Neural crest cell (in vitro differentiated cells): Measurements from ENCODE around the gene PRTFDC1. TPM values are rescaled to one million over a fixed set of nuclear protein-coding genes. Genes with fewer than 3 reads are reported as not detected.
"Not testable (repeated sequence)": the region's sequence is repeated elsewhere in the genome, so short reads cannot be mapped to it uniquely, and the experiment has no call there.

Experiments
- DNase-seq: peaks from one replicate; pipeline ENCODE4 v3.0.0; 2021; ENCODE audit warnings: low read depth, mixed read lengths, low spot score
- H3K27ac Mint-ChIP-seq: one replicate; pipeline ENCODE4 v1.8.0; 2021; ENCODE audit warnings: mild to moderate bottlenecking, mixed read lengths; ENCODE audit not compliant: unreplicated experiment
- H3K27me3 Mint-ChIP-seq: 2 replicates; pipeline ENCODE4 v1.8.0; 2021; ENCODE audit warnings: low read depth, mild to moderate bottlenecking, mixed read lengths
- H3K36me3 Mint-ChIP-seq: 2 replicates; pipeline ENCODE4 v1.8.0; 2021; ENCODE audit warnings: low read depth, mild to moderate bottlenecking, mixed read lengths
- H3K4me1 Mint-ChIP-seq: 2 replicates; pipeline ENCODE4 v1.8.0; 2021; ENCODE audit warnings: mixed read lengths
- H3K4me3 Mint-ChIP-seq: one replicate; pipeline ENCODE4 v1.8.0; 2021; ENCODE audit warnings: mild to moderate bottlenecking, mixed read lengths
- H3K9me3 Mint-ChIP-seq: 2 replicates; pipeline ENCODE4 v1.8.0; 2021; ENCODE audit warnings: mixed read lengths
- total RNA-seq: library from RNA; stranded (reverse); gene quantifications from 2 replicates; pipeline ENCODE4 v1.2.1, GENCODE V29; 2021
- TF ChIP-seq, protein P1 (sequence below): fragments of 200-600 bp; sonication (generic); conservative IDR thresholded peaks from 2 replicates; pipeline ENCODE4 v1.5.0; 2021; ENCODE audit warnings: antibody characterized with exemption, mild to moderate bottlenecking

PRTFDC1 gene
- total RNA-seq, 1 donor from 2014 or later, result 26.7 TPM

DNA sequence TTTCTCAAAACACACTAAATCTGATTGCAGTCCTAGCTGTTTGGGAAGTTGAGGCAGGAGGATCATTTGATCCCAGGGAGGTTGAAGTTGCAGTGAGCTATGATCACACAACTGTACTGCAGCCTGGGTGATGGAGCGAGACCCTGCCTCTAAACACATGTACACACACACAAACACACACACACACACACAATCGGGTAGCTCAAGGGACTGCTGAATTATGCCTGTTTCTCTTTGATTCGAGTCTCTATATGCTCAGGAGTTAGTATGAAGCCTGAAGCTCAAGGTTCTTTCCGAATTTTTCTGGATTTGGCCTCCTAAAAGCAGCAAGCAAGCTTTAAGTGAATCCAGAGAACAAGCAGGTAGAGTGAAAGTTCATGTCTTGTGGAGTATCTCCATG, 22.5 kb downstream of the PRTFDC1 start:
- Mint-ChIP-seq H3K9me3 (no peaks in the 10 kb centered on the region), H3K4me1 (peaks cover 12% of the 10 kb centered on the region), H3K27ac (no peak overlapping the region), H3K4me3 (no peak overlapping the region), H3K27me3 (no peaks in the 10 kb centered on the region), H3K36me3 (peaks cover 21% of the 10 kb centered on the region)
- TF ChIP-seq, protein P1, sequence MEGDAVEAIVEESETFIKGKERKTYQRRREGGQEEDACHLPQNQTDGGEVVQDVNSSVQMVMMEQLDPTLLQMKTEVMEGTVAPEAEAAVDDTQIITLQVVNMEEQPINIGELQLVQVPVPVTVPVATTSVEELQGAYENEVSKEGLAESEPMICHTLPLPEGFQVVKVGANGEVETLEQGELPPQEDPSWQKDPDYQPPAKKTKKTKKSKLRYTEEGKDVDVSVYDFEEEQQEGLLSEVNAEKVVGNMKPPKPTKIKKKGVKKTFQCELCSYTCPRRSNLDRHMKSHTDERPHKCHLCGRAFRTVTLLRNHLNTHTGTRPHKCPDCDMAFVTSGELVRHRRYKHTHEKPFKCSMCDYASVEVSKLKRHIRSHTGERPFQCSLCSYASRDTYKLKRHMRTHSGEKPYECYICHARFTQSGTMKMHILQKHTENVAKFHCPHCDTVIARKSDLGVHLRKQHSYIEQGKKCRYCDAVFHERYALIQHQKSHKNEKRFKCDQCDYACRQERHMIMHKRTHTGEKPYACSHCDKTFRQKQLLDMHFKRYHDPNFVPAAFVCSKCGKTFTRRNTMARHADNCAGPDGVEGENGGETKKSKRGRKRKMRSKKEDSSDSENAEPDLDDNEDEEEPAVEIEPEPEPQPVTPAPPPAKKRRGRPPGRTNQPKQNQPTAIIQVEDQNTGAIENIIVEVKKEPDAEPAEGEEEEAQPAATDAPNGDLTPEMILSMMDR, result no peak
- no peak for DNase-seq

DNA sequence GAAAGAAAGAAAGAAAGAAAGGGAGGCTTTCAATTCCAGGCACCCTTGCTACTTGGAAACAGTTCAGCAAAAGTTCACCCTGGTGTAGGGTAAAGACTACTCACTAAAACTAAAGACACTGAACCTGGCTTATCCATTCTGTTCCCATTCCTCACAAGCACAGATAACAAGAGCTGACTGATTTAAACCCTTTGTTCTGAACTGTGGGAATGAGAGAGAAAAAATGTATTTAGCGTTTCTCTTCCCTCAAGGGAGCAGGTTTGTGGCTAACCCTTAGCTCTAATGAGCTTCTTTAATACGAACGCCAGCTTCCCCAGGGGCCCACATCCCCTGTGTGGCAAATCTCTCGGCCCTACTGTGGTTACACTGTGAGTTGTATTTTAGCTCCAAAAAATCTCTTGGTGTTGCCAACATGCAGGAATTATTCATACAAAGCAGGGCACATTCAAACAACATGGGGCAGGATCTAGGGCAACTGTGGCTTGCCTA, 23.3 kb downstream of the PRTFDC1 start:
- TF ChIP-seq, protein P1, result no peak
- no peak for DNase-seq
- H3K36me3 Mint-ChIP-seq, result peaks cover 29% of the 10 kb centered on the region

DNA sequence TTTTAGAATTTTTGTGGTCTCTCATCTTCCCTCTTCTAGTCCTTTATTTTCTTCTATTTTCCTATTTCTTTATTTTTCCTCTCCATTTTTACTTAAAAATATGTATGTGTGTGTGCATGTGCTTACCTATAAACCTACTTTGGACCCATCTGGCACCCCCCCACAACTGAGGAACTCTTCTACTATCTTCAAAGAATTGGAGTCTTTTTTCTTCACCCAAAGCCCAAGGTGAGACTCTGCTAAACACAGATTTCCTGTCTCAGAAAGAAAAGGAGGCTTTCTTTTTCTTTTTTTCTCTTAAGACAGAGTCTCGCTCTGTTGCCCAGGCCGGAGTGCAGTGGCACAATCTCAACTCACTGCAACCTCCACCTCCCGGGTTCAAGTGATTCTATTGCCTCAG, 24.2 kb downstream of the PRTFDC1 start:
- TF ChIP-seq, protein P1, result no peak
- Mint-ChIP-seq H3K27ac (no peak overlapping the region), H3K27me3 (no peaks in the 10 kb centered on the region), H3K4me3 (no peak overlapping the region), H3K36me3 (peaks cover 33% of the 10 kb centered on the region), H3K9me3 (peaks cover 2% of the 10 kb centered on the region), H3K4me1 (peaks cover 12% of the 10 kb centered on the region)
- DNase-seq, result no peak

More for the DNA sequence above, 23.3 kb downstream of the PRTFDC1 start:
- H3K27me3 Mint-ChIP-seq, result no peaks in the 10 kb centered on the region
- H3K9me3 Mint-ChIP-seq, result peaks cover 2% of the 10 kb centered on the region
- H3K4me1 Mint-ChIP-seq, result peaks cover 12% of the 10 kb centered on the region
- H3K27ac Mint-ChIP-seq, result no peak overlapping the region
- H3K4me3 Mint-ChIP-seq, result no peak overlapping the region

DNA sequence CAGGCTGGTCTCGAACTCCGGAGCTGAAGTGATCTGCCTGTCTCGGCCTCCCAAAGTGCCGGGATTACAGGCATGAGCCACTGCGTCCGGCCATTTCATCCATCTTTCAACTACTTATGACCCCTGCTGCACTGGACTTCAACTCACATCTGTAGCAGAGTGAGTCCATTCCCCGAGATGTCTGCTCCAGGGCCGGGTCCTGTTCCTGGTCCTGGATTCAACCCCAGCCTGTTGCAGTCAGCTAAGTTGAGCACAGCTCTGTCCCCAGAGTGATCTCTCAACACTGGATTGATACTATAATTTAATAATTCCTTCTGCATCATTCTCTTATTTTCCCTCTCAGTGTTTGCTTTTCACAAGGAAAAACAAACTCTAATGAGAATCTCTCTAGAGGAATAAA, 25.8 kb downstream of the PRTFDC1 start:
- H3K27me3 Mint-ChIP-seq, result no peaks in the 10 kb centered on the region
- TF ChIP-seq, protein P1, result no peak
- H3K9me3 Mint-ChIP-seq, result peaks cover 2% of the 10 kb centered on the region
- H3K4me1 Mint-ChIP-seq, result peaks cover 14% of the 10 kb centered on the region
- peaks cover 34% of the 10 kb centered on the region for H3K36me3 Mint-ChIP-seq
- H3K4me3 Mint-ChIP-seq, result no peak overlapping the region
- H3K27ac Mint-ChIP-seq, result no peak overlapping the region
- DNase-seq, result no peak

DNA sequence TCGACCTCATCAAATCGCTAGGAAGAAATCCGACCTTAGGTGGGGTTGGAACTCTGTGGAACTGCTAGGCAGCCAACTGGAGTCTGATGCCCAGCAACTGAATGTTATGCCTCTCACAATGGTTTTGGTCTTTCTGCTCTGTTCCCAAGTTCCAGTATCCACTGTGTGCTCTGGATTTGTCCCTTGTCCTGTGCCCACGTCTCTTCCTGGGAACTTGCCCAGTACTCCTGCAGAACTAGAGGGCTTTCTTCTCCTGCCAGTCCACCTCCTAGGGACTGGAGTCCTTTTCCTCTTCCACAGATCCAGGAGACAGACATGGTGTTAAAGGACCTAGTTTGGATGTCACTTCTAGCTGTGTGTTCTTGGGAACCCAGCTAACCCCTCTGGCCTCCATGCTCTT, 26.6 kb downstream of the PRTFDC1 start:
- Mint-ChIP-seq H3K4me1 (peaks cover 22% of the 10 kb centered on the region), H3K27me3 (no peaks in the 10 kb centered on the region), H3K4me3 (no peak overlapping the region), H3K9me3 (peaks cover 2% of the 10 kb centered on the region), H3K36me3 (peaks cover 34% of the 10 kb centered on the region), H3K27ac (no peak overlapping the region)
- DNase-seq, result no peak
- TF ChIP-seq, protein P1, result no peak

DNA sequence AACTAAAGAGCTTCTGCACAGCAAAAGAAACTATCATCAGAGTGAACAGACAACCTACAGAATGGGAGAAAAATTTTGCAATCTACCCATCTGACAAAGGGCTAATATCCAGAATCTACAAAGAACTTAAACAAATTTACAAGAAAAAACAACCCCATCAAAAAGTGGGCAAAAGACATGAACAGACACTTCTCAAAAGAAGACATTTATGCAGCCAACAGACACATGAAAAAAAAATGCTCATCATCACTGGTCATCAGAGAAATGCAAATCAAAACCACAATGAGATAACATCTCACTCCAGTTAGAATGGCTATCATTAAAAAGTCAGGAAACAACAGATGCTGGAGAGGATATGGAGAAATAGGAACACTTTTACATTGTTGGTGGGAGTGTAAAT, 27.9 kb downstream of the PRTFDC1 start:
- not testable (repeated sequence) for H3K4me3 Mint-ChIP-seq, H3K9me3 Mint-ChIP-seq, H3K27ac Mint-ChIP-seq, DNase-seq, H3K27me3 Mint-ChIP-seq
- Mint-ChIP-seq H3K36me3 (peaks cover 33% of the 10 kb centered on the region), H3K4me1 (peaks cover 16% of the 10 kb centered on the region)

DNA sequence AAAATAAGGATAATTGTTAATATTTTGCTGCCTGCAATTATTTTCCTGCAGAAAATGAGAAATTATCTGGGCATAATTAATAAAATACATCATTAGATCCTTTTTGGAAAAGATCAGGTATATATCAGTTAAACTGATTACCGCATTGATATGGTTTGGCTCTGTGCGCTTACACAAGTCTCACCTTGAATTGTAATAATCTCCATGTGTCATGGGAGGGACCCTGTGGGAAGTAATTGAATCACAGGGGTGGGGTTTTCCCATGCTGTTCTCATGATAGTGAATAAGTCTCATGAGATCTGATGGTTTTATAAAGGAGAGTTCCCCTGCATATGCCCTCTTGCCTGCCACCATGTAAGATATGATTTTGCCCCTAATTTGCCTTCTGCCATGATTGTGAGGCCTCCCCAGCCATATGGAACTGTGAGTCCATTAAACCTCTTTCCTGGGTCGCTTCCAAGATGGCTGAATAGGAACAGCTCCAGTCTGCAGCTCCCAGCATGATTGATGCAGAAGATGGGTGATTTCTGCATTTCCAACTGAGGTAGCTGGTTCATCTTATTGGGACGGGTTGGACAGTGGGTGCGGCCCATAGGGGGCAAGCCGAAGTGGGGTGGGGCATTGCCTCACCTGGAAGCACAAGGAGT, 30.1 kb downstream of the PRTFDC1 start:
- not testable (repeated sequence) for H3K4me3 Mint-ChIP-seq

More for the DNA sequence above, 30.1 kb downstream of the PRTFDC1 start:
- Mint-ChIP-seq H3K36me3 (peaks cover 35% of the 10 kb centered on the region), H3K27ac (peak overlapping the region; percentile 20)
- not testable (repeated sequence) for H3K27me3 Mint-ChIP-seq, H3K4me1 Mint-ChIP-seq, DNase-seq, H3K9me3 Mint-ChIP-seq
